GM06990 (cell line): Measurements from ENCODE around the gene RNF2.

Experiments used
- DNase-seq: peaks from one replicate; pipeline ENCODE4 v3.0.0-alpha.2; 2011; ENCODE audit not compliant: insufficient read length; ENCODE audit errors: extremely low read depth
- H3K27me3 ChIP-seq: replicated peaks from 2 replicates; pipeline ENCODE4 v1.6.0; 2011; ENCODE audit warnings: low read length; ENCODE audit not compliant: control insufficient read depth, insufficient read depth
- H3K36me3 ChIP-seq: 2 replicates; pipeline ENCODE4 v1.5.1; 2011; ENCODE audit warnings: low read length; ENCODE audit not compliant: control insufficient read depth, insufficient read depth
- H3K4me3 ChIP-seq: replicated peaks from 2 replicates; pipeline ENCODE4 v1.5.1; 2011; ENCODE audit warnings: low read depth, mild to moderate bottlenecking, control low read depth, low read length
- CTCF ChIP-seq: IDR thresholded peaks from 2 replicates; pipeline ENCODE4 v1.5.1; 2011; ENCODE audit warnings: low read length, control low read depth, mild to moderate bottlenecking, inconsistent platforms; ENCODE audit not compliant: insufficient read depth, poor library complexity, severe bottlenecking

Gene RNF2

GRCh38 chr1:185035258-185035657 is 10.1 kb upstream of the RNF2 start:
- TF ChIP-seq CTCF = no peak
- no peaks in the 10 kb centered on the region for H3K27me3 ChIP-seq
- H3K36me3 ChIP-seq = no peaks in the 10 kb centered on the region
- no peak for DNase-seq
- H3K4me3 ChIP-seq = no peak overlapping the region

GRCh38 chr1:185038813-185039376 is 6.5 kb upstream of the RNF2 start:
- no peak for DNase-seq
- Histone ChIP-seq H3K27me3 (no peaks in the 10 kb centered on the region), H3K36me3 (no peaks in the 10 kb centered on the region), H3K4me3 (no peak overlapping the region)
- TF ChIP-seq CTCF = no peak

GRCh38 chr1:185039726-185040407 is 5.5 kb upstream of the RNF2 start:
- no peak for TF ChIP-seq CTCF
- H3K27me3 ChIP-seq = no peaks in the 10 kb centered on the region
- H3K4me3 ChIP-seq = no peak overlapping the region
- no peak for DNase-seq
- H3K36me3 ChIP-seq = no peaks in the 10 kb centered on the region

GRCh38 chr1:185040408-185040735 is 5.0 kb upstream of the RNF2 start:
- no peaks in the 10 kb centered on the region for H3K36me3 ChIP-seq
- DNase-seq = no peak
- H3K27me3 ChIP-seq = no peaks in the 10 kb centered on the region
- H3K4me3 ChIP-seq = no peak overlapping the region
- no peak for TF ChIP-seq CTCF

- Histone ChIP-seq H3K4me3 (no peak overlapping the region), H3K27me3 (no peaks in the 10 kb centered on the region), H3K36me3 (no peaks in the 10 kb centered on the region)
- DNase-seq = no peak
- TF ChIP-seq CTCF = no peak
These were observed 3.6 kb upstream of the RNF2 start for GRCh38 chr1:185041742-185042141.

- no peaks in the 10 kb centered on the region for H3K27me3 ChIP-seq
These were observed 2.6 kb upstream of the RNF2 start for GRCh38 chr1:185042737-185043136.

More at GRCh38 chr1:185042737-185043136, 2.6 kb upstream of the RNF2 start:
- no peak for DNase-seq
- TF ChIP-seq CTCF = no peak
- Histone ChIP-seq H3K4me3 (no peak overlapping the region), H3K36me3 (no peaks in the 10 kb centered on the region)
